HL-60 (cell line): ENCODE data around the gene RBM4.
"Not testable (repeated sequence)": the region's sequence is repeated elsewhere in the genome, so short reads cannot be mapped to it uniquely, and the experiment has no call there.

Experiments used
- DNase-seq, 2 experiments: peaks; one replicate each; pipeline ENCODE4 v3.0.0-alpha.2; 2010 to 2020; ENCODE audit warnings: low read depth in 1 of 2, low spot score in 1 of 2
- H3K27ac ChIP-seq: fragments of 250-450 bp; sonication (Bioruptor Pico); replicated peaks from 2 replicates; pipeline ENCODE4 v1.5.1; 2020; ENCODE audit warnings: mild to moderate bottlenecking, moderate library complexity
- H3K27me3 ChIP-seq: fragments of 250-450 bp; sonication (Bioruptor Pico); 2 replicates; pipeline ENCODE4 v1.5.1; 2021; ENCODE audit warnings: mild to moderate bottlenecking, moderate library complexity; ENCODE audit not compliant: insufficient read depth, poor library complexity, severe bottlenecking
- H3K4me3 ChIP-seq: replicated peaks from 2 replicates; pipeline ENCODE4 v1.5.1; 2011; ENCODE audit warnings: mild to moderate bottlenecking, control low read depth, low read length; ENCODE audit not compliant: insufficient read depth
- GABPA ChIP-seq: IDR thresholded peaks from 2 replicates; pipeline ENCODE4 v1.6.1; 2012; ENCODE audit warnings: low read depth
- POLR2AphosphoS5 ChIP-seq: IDR thresholded peaks from 2 replicates; pipeline ENCODE4 v1.6.1; 2012; ENCODE audit warnings: low read depth
- SPI1 ChIP-seq: IDR thresholded peaks from 2 replicates; pipeline ENCODE4 v1.6.1; 2012; ENCODE audit warnings: low read depth, mild to moderate bottlenecking, borderline replicate concordance
- TF ChIP-seq, protein P1 (sequence below): IDR thresholded peaks from one replicate; pipeline ENCODE4 v1.5.1; 2011; ENCODE audit warnings: low read length, control low read depth, inconsistent platforms; ENCODE audit not compliant: insufficient read depth
- TF ChIP-seq, protein P2 (sequence below): IDR thresholded peaks from 2 replicates; pipeline ENCODE4 v1.6.1; 2012; ENCODE audit warnings: low read depth; ENCODE audit not compliant: insufficient replicate concordance

RBM4 gene

DNA sequence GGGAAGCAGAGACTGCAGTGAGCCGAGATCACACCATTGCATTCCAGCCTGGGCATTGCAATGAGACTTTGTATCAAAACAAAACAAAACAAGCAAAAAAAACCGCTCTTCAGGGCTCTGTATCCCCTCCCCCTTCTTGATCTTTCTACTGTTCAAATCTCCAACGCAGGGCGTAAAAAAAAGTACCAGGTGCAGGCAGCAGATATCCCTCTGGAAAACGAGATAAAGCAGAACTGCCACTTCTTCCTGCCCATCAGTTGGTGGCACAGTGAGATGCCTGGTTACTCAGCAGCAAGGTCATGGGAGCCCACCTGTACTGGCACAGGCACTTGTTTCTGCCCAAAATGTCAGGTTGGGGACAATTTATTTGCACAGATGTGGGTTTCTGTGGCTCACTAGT lies 34.3 kb upstream of the RBM4 start:
- TF ChIP-seq, protein P1, sequence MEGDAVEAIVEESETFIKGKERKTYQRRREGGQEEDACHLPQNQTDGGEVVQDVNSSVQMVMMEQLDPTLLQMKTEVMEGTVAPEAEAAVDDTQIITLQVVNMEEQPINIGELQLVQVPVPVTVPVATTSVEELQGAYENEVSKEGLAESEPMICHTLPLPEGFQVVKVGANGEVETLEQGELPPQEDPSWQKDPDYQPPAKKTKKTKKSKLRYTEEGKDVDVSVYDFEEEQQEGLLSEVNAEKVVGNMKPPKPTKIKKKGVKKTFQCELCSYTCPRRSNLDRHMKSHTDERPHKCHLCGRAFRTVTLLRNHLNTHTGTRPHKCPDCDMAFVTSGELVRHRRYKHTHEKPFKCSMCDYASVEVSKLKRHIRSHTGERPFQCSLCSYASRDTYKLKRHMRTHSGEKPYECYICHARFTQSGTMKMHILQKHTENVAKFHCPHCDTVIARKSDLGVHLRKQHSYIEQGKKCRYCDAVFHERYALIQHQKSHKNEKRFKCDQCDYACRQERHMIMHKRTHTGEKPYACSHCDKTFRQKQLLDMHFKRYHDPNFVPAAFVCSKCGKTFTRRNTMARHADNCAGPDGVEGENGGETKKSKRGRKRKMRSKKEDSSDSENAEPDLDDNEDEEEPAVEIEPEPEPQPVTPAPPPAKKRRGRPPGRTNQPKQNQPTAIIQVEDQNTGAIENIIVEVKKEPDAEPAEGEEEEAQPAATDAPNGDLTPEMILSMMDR, result no peak
- TF ChIP-seq SPI1, result no peak
- no peak for TF ChIP-seq GABPA
- TF ChIP-seq, protein P2, sequence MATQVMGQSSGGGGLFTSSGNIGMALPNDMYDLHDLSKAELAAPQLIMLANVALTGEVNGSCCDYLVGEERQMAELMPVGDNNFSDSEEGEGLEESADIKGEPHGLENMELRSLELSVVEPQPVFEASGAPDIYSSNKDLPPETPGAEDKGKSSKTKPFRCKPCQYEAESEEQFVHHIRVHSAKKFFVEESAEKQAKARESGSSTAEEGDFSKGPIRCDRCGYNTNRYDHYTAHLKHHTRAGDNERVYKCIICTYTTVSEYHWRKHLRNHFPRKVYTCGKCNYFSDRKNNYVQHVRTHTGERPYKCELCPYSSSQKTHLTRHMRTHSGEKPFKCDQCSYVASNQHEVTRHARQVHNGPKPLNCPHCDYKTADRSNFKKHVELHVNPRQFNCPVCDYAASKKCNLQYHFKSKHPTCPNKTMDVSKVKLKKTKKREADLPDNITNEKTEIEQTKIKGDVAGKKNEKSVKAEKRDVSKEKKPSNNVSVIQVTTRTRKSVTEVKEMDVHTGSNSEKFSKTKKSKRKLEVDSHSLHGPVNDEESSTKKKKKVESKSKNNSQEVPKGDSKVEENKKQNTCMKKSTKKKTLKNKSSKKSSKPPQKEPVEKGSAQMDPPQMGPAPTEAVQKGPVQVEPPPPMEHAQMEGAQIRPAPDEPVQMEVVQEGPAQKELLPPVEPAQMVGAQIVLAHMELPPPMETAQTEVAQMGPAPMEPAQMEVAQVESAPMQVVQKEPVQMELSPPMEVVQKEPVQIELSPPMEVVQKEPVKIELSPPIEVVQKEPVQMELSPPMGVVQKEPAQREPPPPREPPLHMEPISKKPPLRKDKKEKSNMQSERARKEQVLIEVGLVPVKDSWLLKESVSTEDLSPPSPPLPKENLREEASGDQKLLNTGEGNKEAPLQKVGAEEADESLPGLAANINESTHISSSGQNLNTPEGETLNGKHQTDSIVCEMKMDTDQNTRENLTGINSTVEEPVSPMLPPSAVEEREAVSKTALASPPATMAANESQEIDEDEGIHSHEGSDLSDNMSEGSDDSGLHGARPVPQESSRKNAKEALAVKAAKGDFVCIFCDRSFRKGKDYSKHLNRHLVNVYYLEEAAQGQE, result no peak
- no peak for TF ChIP-seq POLR2AphosphoS5
- no peak overlapping the region for H3K4me3 ChIP-seq
- DNase-seq, result no peak
- no peaks in the 10 kb centered on the region for H3K27me3 ChIP-seq
- H3K27ac ChIP-seq, result no peak overlapping the region

DNA sequence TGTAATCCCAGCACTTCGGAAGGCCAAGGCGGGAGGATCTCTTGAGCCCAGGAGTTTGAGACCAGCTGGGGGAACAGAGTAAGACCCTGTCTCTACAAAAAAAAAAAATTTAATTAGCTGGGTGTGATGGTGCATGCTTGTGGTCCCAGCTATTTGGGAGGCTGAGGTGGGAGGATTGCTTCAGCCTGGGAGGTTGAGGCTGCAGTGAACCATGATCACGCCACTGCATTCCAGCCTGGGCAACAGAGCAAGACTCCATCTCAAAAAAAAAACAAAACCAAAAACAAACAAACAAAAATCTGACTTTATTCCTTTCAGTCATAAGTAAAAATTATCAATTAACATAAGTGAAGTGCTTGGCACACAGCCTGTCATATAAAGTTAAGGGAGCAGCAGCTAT lies 31.9 kb upstream of the RBM4 start:
- not testable (repeated sequence) for DNase-seq, H3K27me3 ChIP-seq, H3K4me3 ChIP-seq, H3K27ac ChIP-seq

DNA sequence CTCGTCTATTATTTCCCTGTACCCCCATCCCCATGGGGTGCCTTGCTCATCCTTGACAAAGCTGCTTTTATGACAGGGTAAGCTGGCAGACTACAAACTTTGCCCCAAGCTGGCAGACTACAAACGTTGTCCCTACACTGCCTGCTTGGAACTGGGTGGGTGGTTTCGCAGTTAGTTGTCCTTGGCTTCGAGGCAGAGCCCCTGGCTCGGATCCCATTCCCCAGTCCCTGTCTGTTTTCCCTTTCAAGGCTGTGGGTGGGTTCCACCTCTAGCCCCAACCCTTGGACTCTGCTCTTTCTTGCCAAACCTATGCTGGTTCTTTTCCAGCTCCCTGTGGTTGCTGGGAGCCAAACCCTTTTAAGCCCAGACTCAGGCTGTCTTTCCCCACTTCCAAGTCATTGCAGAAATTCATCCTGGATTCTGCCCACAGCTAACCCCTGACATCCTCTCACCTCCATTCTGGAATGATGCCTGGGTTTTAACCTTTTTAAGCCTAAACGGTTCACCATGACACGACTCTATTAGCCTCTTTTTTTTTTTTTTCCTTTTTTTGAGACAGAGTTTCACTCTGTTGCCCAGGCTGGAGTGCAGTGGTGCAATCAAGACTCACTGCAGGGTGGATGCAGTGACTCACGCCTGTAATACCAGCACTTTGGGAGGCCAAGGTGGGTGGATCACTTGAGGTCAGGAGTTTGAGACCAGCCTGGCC lies 31.2 kb upstream of the RBM4 start:
- no peak for DNase-seq
- H3K27me3 ChIP-seq, result no peaks in the 10 kb centered on the region
- TF ChIP-seq, protein P2, result no peak
- TF ChIP-seq POLR2AphosphoS5, result no peak
- H3K4me3 ChIP-seq, result no peak overlapping the region
- no peak overlapping the region for H3K27ac ChIP-seq

DNA sequence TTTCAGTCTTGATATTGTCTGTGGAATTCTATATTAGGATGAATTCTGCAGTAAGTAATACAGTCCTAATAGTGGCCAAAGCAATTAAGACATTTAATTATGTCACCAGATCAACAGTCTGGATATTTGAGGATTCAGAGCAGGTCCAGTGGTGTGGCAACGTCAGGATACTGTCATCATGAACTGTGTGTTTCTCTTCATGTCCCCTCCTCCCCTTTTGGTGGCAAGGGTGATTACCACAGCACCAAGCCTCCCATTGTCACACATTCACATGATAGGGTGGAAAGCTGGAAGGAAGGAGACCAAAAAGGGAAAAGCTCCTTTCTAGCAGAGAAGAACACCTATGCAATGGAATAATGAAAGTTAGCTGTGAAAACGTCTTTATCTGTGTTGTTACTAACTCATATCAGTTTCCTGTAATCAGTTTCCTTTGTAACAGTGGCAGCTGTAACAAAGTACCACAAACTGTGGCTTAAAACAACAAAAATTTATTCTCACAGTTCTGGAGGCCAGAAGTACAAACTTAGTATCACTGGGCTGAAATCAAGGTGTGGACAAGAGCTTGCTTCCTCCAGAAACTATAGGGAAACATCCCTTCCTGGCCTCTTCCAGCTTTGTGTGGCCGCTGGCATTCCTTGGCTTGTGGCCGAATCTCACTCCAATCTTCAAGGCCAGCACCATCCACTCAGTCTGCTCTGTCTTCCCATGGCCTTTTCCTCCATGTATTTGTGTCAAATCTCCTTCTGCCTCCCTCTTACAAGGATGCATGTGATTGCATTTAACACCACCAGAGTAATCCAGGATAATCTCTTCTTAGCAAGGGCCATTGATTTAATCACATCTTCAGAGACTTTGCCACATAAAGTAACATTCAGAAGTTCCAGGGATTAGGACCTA lies 28.5 kb upstream of the RBM4 start:
- Histone ChIP-seq H3K27me3 (no peaks in the 10 kb centered on the region), H3K4me3 (no peak overlapping the region), H3K27ac (no peak overlapping the region)
- no peak for DNase-seq
- TF ChIP-seq, protein P1, result no peak
- TF ChIP-seq SPI1, result no peak

DNA sequence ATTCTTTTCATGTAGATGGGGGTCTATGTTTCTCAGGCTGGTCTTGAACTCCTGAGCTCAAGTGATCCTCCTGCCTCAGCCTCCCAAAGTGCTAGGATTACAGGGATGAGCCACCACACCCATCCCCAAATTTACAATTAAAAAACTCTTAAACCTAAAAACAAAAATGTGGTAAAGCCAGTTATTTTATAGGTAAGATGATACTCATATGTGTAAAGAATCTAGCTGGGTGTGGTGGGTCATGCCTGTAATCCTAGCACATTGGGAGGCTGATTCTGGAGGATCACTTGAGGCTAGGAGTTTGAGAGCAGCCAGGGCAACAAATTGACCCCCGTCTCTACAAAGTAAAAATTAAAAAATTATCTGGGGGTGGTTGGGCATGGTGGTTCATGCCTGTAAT lies 26.0 kb upstream of the RBM4 start:
- H3K27me3 ChIP-seq, result no peaks in the 10 kb centered on the region
- H3K27ac ChIP-seq, result no peak overlapping the region
- no peak for DNase-seq
- no peak for TF ChIP-seq GABPA
- TF ChIP-seq POLR2AphosphoS5, result no peak
- TF ChIP-seq, protein P1, result no peak
- TF ChIP-seq, protein P2, result no peak
- no peak for TF ChIP-seq SPI1
- H3K4me3 ChIP-seq, result no peak overlapping the region
